Measurements from ENCODE around the gene ADCY1. TPM values are rescaled to one million over a fixed set of nuclear protein-coding genes. Genes with fewer than 3 reads are reported as not detected.

The ADCY1 gene
- total and polyA plus RNA-seq, 2 donors (not counting 3 experiments of a cell fraction or from before 2014, with no cell fraction given): 0.52 to 1.6 TPM

DNA sequence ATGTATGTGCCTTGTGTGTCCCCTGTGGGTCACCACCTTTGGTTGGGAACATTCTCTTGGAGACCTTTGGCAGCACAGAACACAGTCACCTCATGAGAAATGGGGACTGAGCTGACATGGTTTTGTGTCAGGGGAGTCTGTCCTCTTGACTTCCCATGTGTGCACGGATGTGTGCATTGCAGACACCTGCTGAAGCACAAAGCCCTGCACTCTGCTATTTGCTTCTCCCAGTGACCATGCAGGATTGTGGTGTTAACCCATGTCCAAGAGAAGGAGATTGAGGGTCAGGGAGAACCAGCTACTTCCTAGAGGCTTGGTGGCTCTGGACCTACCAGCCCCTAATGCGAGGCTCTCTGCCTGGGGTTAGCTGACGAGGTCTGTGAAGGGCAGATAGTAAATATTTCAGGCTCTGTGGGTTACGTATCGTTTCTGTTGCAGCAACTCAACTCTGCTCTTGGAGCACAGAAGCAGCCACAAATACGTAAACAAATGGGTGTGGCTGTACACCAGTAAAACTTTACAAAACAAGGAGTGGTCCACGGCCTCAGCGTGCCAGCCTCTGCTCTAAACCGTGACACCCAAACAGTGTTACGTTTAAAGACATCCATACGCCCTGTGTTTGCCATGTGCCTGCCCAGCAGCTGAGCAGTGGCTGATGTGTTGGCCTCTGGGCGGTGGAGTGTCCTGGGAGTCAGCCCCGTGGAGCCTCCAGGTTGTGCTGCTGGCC is 51.7 kb downstream of the ADCY1 start:
- Histone ChIP-seq H3K9me3 (replicated peaks; ENCODE audit: control insufficient read depth, insufficient read depth, low read length) (no peaks in the 10 kb centered on the region), H3K9me1 (replicated peaks; ENCODE audit: control insufficient read depth, extremely low read depth, insufficient read depth, low read length) (no peaks in the 10 kb centered on the region), H3K36me3 (ENCODE audit: control insufficient read depth in 2 of 2, extremely low read depth in 1 of 2, insufficient read depth in 2 of 2, low read length in 2 of 2) (no peaks in the 10 kb centered on the region), H3K27me3 (ENCODE audit: control insufficient read depth in 2 of 2, insufficient read depth in 2 of 2, low read length in 2 of 2) (no peaks in the 10 kb centered on the region), H3K79me2 (ENCODE audit: control insufficient read depth, insufficient read depth, low read length) (no peaks in the 10 kb centered on the region), H4K20me1 (replicated peaks; ENCODE audit: control insufficient read depth, extremely low read depth, insufficient read depth, low read length) (no peaks in the 10 kb centered on the region), H3K4me2 (ENCODE audit: insufficient read depth, low read length) (no peak overlapping the region), H3K9ac (replicated peaks; ENCODE audit: extremely low read depth, insufficient read depth, low read length) (no peak overlapping the region), H3K4me1 (ENCODE audit: control insufficient read depth, extremely low read depth, insufficient read depth, low read length) (no peaks in the 10 kb centered on the region), H3K27ac (ENCODE audit: insufficient read depth, low read depth, low read length) (no peak overlapping the region), H2AFZ (ENCODE audit: low read depth, low read length) (no peak overlapping the region), H3K4me3 (replicated peaks in 1 of 3; ENCODE audit: insufficient read depth in 1 of 3, low read depth in 1 of 3, low read length in 3 of 3) (no peak overlapping the region)
- BruUV-seq (replicated peaks): no TSS peak
- ChIA-PET POLR2A (no interaction called here), CTCF (interaction anchor here (1.6 kb wide), 1 partner anchor 38 kb away, joined by 3 read pairs; no protein-coding TSS in a partner anchor)
- DNase-seq (ENCODE audit: low read depth, low spot score) (no peak), FAIRE-seq (no peak)
- dilution Hi-C loops (cut with MboI; ENCODE audit: extremely low pct_ligation_motif_present, low sequenced_read_pairs) (no loop called here), intact Hi-C loops (cut with micrococcal nuclease) (no loop called here)
- TF ChIP-seq, protein P1, sequence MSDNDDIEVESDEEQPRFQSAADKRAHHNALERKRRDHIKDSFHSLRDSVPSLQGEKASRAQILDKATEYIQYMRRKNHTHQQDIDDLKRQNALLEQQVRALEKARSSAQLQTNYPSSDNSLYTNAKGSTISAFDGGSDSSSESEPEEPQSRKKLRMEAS (IDR thresholded peaks at IDR 0.05; ENCODE audit: insufficient read depth, insufficient read length): no peak
- TF ChIP-seq POLR2AphosphoS5 (IDR thresholded peaks at IDR 0.05; ENCODE audit: insufficient read depth, low read depth, low read length) (no peak), POLR2A (IDR thresholded peaks at IDR 0.05; ENCODE audit: low read depth, low read length) (no peak), EZH2 (IDR thresholded peaks at IDR 0.05; ENCODE audit: borderline replicate concordance, low read depth, low read length, severe bottlenecking) (no peak), GATA2 (IDR thresholded peaks at IDR 0.05; ENCODE audit: insufficient read depth, insufficient read length, low read depth, low read length) (no peak), FOS (IDR thresholded peaks at IDR 0.05; ENCODE audit: borderline replicate concordance, insufficient read depth, low read length) (no peak), MYC (IDR thresholded peaks at IDR 0.05; ENCODE audit: low read depth, low read length) (no peak), JUN (IDR thresholded peaks at IDR 0.05; ENCODE audit: borderline replicate concordance, insufficient read depth, insufficient read length, low read depth) (no peak)
- TF ChIP-seq, protein P2, sequence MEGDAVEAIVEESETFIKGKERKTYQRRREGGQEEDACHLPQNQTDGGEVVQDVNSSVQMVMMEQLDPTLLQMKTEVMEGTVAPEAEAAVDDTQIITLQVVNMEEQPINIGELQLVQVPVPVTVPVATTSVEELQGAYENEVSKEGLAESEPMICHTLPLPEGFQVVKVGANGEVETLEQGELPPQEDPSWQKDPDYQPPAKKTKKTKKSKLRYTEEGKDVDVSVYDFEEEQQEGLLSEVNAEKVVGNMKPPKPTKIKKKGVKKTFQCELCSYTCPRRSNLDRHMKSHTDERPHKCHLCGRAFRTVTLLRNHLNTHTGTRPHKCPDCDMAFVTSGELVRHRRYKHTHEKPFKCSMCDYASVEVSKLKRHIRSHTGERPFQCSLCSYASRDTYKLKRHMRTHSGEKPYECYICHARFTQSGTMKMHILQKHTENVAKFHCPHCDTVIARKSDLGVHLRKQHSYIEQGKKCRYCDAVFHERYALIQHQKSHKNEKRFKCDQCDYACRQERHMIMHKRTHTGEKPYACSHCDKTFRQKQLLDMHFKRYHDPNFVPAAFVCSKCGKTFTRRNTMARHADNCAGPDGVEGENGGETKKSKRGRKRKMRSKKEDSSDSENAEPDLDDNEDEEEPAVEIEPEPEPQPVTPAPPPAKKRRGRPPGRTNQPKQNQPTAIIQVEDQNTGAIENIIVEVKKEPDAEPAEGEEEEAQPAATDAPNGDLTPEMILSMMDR (IDR thresholded peaks at IDR 0.05; ENCODE audit: extremely low read depth in 1 of 2, insufficient read depth in 1 of 2, low read depth in 1 of 2, low read length in 2 of 2): no peak

Data from endothelial cell of umbilical vein (primary cell).